ENCODE results near the gene WAPL.
"Not testable (repeated sequence)": the region's sequence is repeated elsewhere in the genome, so short reads cannot be mapped to it uniquely, and the experiment has no call there.

WAPL gene

GRCh38 chr10:86535132-86535882 lies 13.7 kb upstream of the WAPL start:
- FAIRE-seq (no peak), DNase-seq (ENCODE audit: insufficient read length, low spot score) (no peak)
- TF ChIP-seq POLR2A (IDR thresholded peaks at IDR 0.05; ENCODE audit: low read depth, low read length) = no peak

- DNase-seq (ENCODE audit: insufficient read length, low spot score) = no peak
- no peak for TF ChIP-seq POLR2A (IDR thresholded peaks at IDR 0.05; ENCODE audit: low read depth, low read length)
- FAIRE-seq = no peak
Measured at GRCh38 chr10:86533328-86533727, 11.7 kb upstream of the WAPL start.

GRCh38 chr10:86528736-86529135 lies 7.1 kb upstream of the WAPL start:
- not testable (repeated sequence) for DNase-seq (ENCODE audit: insufficient read length, low spot score); FAIRE-seq

GRCh38 chr10:86526606-86527005 lies 5.0 kb upstream of the WAPL start:
- no peak for TF ChIP-seq POLR2A (IDR thresholded peaks at IDR 0.05; ENCODE audit: low read depth, low read length)
- FAIRE-seq = no peak
- no peak for DNase-seq (ENCODE audit: insufficient read length, low spot score)

- not testable (repeated sequence) for DNase-seq (ENCODE audit: insufficient read length, low spot score); FAIRE-seq
Measured at GRCh38 chr10:86525713-86526112, 4.1 kb upstream of the WAPL start.

GRCh38 chr10:86524225-86524962 lies 2.8 kb upstream of the WAPL start:
- FAIRE-seq (no peak), DNase-seq (ENCODE audit: insufficient read length, low spot score) (no peak)
- TF ChIP-seq POLR2A (IDR thresholded peaks at IDR 0.05; ENCODE audit: low read depth, low read length) = no peak

GRCh38 chr10:86523348-86523747 lies 1.8 kb upstream of the WAPL start:
- DNase-seq (ENCODE audit: insufficient read length, low spot score) (no peak), FAIRE-seq (peak; percentile 41)
- TF ChIP-seq POLR2A (IDR thresholded peaks at IDR 0.05; ENCODE audit: low read depth, low read length) = no peak

- DNase-seq (ENCODE audit: insufficient read length, low spot score) (no peak), FAIRE-seq (no peak)
- TF ChIP-seq POLR2A (IDR thresholded peaks at IDR 0.05; ENCODE audit: low read depth, low read length) = no peak
Measured at GRCh38 chr10:86522510-86522855, 891 bp upstream of the WAPL start.

GRCh38 chr10:86520871-86521677 lies 518 bp downstream of the WAPL start:
- FAIRE-seq (peak; percentile 57), DNase-seq (ENCODE audit: insufficient read length, low spot score) (peak; percentile 68)

GRCh38 chr10:86518781-86519180 lies 2.8 kb downstream of the WAPL start:
- no peak for DNase-seq (ENCODE audit: insufficient read length, low spot score)
- TF ChIP-seq POLR2A (IDR thresholded peaks at IDR 0.05; ENCODE audit: low read depth, low read length) = no peak
- peak; percentile 38 for FAIRE-seq

More at GRCh38 chr10:86520871-86521677, 518 bp downstream of the WAPL start:
- peak; percentile 71 for TF ChIP-seq POLR2A (IDR thresholded peaks at IDR 0.05; ENCODE audit: low read depth, low read length)

GRCh38 chr10:86512137-86512536 lies 9.5 kb downstream of the WAPL start:
- no peak for DNase-seq (ENCODE audit: insufficient read length, low spot score)
- TF ChIP-seq POLR2A (IDR thresholded peaks at IDR 0.05; ENCODE audit: low read depth, low read length) = no peak
- no peak for FAIRE-seq

GRCh38 chr10:86511027-86511865 lies 10.3 kb downstream of the WAPL start:
- TF ChIP-seq POLR2A (IDR thresholded peaks at IDR 0.05; ENCODE audit: low read depth, low read length) = no peak
- DNase-seq (ENCODE audit: insufficient read length, low spot score) (no peak), FAIRE-seq (no peak)

GRCh38 chr10:86509145-86509544 lies 12.4 kb downstream of the WAPL start:
- TF ChIP-seq POLR2A (IDR thresholded peaks at IDR 0.05; ENCODE audit: low read depth, low read length) = no peak
- no peak for FAIRE-seq
- no peak for DNase-seq (ENCODE audit: insufficient read length, low spot score)
